ENCODE measurements around the gene TMPRSS13.
"Not testable (repeated sequence)": the region's sequence is repeated elsewhere in the genome, so short reads cannot be mapped to it uniquely, and the experiment has no call there.

The TMPRSS13 gene

DNA sequence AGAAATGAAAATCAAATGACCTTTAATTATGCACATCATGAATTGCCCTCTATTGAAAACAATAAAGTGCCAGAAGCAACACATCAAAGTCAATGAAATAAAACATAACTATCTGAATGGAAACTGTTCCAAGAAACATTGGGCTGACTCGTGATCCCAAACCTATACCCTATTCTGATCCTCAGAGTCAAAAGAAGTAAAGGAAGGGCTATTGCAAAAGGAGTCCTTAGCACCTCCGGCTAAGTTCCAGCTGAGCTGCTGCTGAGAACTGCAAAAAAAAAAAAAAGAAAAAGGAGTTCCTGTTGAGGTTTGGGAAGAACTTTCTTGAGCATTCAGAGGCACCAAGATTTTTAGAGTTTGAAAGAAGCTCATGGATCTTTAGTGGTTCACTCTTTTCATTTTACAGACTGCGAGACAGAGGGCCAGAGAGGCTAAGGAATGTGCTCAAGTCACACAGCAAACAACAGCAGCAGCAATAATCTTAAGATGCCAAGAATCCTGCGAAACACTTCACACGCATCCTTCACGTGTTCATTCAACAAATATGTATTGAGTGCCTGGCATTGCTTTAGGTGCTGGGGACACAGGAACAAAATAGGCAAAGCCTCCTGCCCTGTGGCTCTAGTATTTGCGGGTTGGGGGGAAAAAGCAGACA, 841 bp upstream of the TMPRSS13 start:
- no peak for DNase-seq (ENCODE audit: low read depth)

DNA sequence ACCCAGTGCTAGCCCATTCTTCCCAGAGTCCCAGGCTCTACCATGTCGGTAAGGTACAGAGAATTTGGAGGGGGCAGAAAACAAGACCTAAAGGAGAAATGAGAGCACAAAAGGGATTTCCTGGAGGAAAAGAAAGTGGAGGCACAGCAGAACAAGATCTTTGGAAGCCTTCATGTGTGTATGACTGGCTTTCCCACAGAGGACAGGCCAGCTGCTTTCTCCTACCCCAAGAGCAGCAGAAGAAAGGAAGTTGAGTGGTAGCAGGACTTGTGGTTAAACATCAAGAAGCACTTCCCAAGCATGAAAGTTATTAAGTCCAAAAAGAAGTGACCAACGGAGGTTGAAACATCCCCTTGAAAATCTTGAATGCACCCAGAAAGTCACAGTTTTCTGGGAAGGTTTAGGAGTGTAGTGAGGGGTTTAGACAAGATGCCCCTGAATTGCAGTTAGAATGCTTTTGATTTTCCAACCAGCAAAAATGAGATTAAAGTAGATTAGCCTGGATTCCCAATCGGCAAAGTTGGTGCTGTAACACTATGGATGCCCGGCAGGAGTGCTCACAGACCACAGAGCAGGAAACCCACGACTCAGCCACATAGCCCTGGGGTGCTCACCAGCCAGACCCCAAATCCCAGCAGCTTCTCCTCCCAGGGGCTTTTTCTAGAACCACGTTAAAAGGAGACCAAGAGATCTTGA, 608 bp downstream of the TMPRSS13 start:
- no peak for DNase-seq (ENCODE audit: low read depth)

DNA sequence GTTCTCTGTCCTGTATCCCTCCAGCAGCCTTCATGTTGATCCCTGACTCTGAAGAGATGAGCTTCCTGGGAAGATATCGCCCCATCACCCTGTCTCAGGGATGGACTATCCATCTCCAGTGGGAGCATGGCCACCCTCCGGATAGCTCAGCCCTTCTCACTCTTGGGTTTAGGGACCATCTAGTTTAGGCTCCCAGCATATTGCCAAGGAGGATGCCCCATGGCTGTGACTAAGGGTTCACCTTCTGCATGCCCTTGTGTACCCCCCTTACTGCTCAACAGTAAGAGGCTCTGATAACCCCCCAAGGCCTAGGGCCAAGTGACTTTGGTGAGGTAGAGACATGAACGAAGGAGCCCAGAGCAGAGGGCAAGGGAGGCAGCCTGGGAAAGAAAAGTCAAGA, 1.3 kb downstream of the TMPRSS13 start:
- no peak for DNase-seq (ENCODE audit: low read depth)

DNA sequence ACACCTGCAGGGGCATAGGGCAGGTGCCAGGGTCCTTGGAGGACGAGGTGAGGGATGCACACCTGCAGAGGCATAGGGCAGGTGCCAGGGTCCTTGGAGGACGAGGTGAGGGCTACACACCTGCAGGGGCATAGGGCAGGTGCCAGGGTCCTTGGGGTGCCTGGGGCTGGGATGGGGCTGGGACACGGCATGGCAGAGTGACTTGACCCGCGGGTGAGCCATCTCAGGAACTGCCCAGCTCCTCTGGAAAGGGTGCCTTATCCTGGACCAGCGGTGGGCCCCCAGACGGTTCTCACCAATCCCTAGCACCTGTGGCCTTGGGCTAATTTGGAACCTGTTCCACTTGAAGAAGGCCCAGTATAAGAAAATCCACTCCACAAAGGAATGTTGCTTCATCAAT, 3.0 kb downstream of the TMPRSS13 start:
- not testable (repeated sequence) for DNase-seq (ENCODE audit: low read depth)

DNA sequence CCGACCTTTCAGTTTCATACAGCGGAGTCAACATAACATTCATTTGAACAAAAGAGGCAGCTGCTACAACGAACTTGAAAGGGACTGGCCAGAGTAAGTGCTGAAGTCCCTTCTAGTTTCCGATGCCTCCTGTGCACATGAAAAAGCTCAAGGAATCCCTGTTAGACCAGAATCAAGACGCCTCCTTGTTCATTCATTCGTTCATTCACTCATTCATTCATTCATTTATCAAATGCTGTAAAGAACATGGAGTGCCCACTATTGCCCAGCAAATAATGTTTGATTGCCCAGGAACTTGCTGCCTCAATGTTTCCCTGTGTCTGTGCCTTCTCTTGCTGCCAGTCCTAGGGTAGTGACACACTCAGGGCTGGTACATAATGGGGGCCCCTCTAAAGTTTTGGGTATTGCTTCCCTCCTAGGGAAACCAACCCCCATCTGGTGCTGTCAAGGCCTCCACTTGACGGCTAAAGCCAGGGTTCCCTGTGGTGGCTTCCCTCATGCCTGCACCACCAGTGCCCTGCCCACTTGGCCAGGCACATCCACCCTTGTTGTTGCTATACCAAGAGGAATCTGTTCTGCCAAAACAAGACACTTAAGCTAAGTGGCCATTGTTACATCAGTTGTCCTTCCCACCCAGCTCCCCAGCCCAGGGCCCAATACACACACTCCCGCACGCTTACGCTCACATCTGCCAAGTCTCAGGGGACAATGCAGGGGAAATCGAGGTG, 3.8 kb downstream of the TMPRSS13 start:
- DNase-seq (ENCODE audit: low read depth), result no peak

DNA sequence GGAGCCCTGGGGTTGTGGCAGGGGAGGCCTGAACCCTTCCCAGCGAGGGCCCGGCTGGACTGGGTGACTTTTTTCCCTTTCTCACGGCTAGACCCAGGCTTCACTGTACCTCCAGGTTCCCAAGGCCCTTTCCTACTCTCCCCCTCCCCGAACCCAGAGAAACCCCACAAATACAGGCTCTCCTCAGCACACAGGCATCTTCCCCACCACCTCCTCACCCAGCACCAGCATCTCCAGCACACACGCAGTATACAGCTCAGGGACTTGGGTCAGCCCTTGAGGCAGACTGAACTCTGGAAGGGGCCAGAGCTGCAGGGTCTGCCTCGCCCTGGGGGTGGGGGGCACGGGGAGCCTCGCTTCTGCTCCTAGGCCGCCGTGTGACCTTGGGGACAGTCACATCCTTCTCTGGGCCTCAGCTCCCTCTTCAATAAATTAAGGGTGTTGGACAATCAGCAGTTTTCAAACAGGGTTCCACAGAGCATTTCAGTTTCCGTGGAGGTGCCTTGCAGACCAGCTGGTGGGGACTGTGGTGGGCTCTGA, 4.5 kb downstream of the TMPRSS13 start:
- DNase-seq (ENCODE audit: low read depth), result no peak

DNA sequence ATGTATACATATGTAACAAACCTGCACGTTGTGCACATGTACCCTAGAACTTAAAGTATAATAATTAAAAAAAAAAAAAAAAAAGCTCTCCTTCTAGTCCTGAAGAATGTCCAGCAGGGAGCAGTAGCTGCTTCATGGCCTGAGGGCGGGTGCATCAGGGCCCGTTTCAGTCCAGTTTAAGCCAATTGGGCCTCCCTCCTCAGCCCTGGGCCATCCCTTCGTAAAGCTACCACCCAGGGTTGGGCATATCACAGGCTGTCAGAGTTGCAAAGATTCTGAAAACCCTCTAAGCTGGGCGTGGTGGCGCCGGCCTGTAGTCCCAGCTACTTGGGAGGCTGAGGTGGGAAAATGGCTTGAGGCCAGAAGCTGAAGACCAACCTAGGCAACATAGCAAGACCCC, 5.4 kb downstream of the TMPRSS13 start:
- no peak for DNase-seq (ENCODE audit: low read depth)

DNA sequence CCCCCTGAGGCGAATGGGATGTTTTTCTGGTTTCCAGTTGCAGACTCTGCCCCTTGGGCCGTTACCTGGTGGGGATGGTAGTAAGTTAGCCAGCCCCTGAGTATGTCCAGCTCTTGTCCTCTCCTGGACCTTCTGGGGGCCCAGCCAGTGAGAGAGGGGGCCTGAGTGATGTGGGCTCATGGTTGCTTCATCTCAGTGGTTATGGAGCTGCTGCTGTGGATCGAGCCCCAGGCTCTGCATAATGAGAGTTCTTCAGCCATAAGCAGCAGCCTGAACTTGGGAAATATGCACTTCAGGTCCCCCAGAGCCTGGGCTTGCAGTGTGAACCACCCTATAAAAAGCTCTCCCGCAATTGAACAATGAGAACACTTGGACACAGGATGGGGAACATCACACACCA, 5.9 kb downstream of the TMPRSS13 start:
- no peak for DNase-seq (ENCODE audit: low read depth)

DNA sequence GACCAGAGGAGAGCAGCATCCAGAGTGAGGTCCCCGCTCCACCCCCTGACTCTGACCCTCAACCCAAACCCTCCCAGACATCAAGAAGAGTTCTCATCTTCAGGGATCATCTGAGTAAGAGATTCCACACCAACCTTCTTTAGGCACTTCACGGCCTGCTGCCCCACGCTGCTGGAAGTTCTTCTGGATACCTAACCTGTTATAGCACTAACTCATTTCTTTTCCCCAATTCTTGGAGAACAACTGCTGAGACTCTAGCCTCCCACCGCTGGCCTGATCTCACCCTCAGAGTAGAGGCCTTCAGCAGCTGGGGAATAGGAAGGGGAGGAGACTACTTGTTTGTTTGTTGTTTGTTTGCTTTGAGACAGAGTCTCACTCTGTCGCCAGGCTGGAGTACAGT, 7.3 kb downstream of the TMPRSS13 start:
- no peak for DNase-seq (ENCODE audit: low read depth)

DNA sequence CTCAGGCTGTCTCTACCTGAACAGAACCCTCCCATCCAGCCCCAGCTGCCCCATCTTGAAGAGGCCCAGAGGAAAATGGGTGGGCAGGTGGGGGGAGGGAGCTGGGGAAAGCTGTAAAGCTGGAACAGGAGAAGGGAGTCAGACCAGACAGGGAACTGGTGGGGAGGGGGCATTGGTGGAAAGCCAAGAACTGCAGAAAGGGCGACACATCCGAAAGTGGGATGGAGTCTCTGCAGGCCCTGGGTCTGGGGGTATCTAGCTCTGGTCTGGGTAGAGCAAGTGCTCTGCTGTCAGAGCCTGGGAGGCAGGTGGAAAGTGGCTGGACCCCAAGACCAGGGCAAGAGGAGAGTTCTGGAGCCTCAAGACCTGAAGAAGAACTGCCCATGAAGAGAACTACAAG, 7.7 kb downstream of the TMPRSS13 start:
- DNase-seq (ENCODE audit: low read depth), result no peak

DNA sequence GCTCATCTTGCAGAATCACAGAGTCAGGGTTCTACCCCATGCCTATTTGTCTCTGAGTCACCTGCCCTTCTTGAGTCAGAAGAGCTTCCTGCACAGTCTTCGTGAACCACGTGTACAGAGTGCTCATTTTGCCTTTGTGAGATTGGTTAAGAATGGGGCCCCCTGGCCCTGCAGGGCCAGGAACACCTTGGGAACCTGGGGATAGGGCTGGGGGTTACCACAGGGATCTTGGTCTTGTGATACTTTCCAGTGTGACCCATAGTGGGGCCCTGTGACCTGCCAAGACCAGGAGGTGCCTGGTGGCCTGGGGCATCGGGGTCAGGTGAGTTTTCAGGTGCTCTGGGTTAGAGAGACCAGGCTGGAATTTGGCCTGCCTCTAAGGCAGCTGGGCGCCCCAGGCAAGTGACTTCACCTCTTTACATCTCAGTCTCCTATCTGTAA, 9.4 kb downstream of the TMPRSS13 start:
- DNase-seq (ENCODE audit: low read depth), result no peak

DNA sequence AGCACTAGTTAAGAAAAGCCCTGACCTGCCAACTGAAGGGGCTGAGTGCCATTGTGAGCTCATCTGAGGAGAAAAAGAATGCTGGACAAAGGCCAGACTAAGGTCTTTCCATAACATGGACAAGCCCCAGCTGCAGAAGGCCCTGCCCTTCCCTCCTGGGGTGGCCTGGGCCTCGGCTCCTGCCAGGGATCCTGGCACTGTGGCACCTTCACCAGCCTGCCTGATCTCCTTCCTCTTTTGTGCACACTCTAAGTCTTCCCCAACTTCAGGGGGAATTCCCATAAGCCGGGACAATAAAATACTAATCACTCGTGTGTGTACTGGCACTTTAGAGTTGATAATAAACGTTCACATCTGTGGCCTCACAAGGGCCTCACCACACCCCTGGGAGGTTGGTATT, 9.9 kb downstream of the TMPRSS13 start:
- DNase-seq (ENCODE audit: low read depth), result no peak

DNA sequence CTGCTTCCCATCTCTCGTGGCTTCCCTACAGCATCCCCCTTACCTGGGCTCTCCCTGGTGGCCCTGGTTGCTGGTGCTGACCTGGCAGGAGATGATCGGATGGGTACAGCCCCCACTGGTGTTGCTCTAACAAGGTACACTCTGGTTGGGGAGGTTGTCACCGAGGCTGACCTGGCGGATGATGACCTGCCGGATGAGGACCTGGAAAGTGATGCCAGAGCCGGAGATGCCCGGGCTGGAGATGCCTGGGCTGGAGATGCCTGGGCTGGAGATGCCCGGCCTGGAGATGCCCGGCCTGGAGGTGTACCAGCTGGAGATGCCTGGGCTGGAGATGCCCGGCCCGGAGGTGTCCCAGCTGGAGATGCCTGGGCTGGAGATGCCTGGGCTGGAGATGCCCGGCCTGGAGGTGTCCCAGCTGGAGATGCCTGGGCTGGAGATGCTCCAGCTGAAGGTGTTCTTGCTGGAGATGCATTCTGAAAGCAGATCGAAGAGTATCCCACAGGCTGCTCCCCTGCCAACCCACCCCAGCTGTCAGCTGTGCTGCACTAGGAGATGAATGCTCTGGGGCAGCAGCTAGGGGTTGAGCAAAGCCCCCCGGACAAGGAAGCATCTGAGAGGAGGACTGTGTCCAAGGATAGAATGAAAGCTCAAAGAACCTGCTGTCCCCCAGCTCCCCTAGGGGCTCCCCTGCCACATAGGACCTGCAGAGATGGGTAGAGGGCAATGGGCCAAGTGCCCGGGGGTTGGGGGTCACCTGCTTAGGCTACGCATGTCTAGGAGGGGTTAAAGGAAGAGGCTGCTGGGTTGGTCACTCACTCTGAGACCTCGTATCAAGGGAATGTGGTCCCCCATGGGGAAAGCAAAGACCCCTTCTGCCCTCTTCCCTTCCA, 10.6 kb downstream of the TMPRSS13 start:
- no peak for DNase-seq (ENCODE audit: low read depth)

DNA sequence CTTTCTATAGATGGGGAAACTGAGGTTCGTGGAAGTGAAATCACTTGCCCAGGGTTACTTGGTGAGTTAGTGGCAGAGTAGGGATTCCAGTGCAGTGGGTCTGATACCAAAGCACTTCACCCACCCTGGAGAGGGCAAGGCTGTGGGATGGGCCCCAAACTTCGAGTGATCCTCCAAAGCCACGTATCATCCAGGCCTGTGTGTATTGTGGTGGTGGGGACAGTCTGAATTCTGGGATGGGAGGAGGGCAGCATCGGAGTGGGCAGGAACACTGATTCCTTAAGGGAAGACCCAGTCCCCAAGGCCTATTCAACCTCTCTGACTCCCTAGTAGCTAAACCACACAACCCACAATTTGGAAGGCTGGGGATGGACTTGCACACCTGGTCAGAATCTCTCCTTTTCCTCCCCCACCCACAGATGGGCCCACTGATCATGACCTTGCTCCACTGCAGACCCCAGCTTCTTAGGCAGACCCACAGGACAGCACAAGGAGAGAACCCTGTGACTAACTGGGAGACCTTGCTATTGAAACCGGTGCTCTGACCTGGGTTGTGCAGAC, 11.5 kb downstream of the TMPRSS13 start:
- DNase-seq (ENCODE audit: low read depth), result no peak

DNA sequence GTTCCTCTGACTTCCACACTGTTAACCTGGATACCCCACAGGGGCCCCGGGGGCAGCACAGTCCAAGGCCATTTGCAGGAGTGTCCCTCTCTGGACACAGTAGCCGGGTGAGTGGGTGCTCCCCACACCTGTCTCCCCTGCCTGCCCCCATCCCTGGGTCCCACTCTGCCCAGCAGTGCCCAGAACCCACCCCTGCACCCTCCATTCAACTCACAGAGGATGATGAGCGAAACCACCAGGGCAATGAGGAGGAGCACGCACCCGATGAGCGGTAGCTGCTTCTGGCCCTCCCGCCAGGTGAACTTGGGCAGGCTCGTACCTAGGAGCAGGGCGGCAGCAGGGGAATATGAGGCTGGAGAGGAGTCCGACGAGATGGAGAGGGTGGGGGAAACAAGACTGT, 12.2 kb downstream of the TMPRSS13 start:
- DNase-seq (ENCODE audit: low read depth), result no peak

DNA sequence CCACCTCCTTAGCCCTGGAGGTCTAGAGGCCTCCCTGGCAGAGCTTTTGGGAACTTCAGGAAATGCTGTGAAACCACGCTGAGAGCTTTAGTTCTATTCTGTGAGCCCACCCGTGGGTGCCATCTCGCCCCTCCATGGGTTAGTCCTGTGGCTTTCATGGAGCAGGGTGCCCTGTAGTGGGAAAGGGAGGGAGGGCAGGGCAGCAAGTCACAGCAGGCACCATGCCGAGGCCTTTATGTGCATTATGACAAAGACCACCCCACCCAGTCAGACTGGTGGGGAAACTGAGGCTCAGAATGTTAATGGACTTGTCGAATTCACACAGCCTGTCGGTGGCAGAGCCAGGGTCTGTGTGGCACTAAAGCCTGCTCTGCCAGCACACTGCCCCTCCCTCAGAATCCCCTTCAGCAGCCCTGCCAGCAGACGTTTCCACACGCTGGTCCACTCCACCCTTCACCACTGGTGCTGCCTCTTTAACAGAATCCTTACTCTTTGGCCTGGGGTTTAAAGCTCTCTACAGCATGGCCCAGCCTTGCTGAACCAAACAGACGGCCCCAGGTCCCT, 13.4 kb downstream of the TMPRSS13 start:
- DNase-seq (ENCODE audit: low read depth), result no peak

DNA sequence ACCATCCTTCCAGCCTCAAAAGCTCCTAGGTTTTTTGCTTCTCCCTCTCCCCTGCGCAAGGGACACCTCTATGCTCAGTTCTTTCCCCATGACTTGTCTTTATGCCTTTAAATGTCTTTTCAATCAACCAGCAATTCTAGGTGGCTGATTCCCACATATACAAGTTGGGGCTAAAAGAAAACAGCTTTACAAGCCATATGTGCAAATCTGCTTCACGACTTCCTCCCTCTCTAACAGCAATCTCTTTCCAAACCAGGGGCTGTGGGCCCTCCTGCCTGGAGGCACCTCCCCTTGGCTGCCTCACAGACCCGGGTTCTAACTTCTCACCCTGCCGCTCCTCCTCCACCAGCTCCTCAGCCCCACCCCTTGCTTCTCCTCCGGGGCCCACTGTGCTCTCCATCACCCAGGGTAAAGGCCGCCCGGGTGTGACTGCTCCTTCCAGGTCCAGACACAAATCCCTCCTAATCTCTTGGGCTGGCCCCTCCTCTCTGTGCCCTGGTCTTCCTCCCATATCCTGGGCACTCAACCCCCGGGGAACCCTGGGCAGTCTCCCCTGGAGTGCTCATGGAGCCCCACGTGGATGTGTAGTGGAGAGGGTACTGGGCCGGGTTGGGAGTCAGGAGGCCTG, 14.1 kb downstream of the TMPRSS13 start:
- DNase-seq (ENCODE audit: low read depth), result no peak

DNA sequence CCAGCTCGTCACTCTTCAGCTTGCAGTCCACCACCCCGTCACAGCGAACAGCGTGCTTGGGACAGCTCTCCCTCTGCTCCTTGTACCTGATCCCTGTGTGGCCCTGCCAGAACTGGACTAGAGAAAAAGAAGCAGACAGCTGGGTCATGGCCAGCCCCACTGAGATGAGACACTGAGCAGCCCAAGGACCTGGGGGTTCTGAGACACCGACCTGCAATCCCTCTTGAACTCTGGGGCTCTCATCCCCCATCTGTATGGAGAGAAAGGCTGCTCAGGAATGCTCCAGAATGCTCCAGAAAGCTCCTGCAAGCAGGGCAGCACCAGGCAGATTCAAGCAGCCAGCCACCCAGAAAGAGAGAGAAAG, 14.8 kb downstream of the TMPRSS13 start:
- no peak for DNase-seq (ENCODE audit: low read depth)

DNA sequence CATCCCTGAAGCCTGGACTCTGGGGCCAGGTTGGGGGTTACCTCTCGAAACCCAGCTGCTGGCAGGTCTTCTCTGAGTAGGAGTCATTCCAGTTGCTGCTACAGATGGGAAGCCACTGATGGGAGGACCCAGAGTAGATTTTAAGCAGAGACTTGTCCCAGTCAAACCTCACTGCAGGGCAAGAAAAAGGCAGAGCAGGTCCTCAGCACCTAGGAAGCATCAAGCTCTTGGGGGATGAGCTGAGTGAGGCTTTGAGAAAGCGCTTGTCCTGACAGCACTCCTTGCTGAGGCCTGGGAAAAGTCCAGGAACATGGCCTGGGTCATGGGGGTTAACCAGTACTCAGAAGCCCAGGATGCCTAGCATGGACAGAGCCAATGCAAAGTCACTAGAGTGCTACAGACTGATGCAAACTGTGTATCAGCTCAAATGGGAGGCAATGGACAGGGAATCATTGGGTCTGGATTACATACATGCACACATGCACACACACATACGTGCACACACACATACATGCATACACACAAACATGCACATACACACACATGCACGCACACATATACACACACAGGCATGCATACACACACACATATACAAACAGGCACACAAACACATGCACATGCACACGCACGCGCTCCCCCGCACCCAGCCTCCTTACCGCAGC, 15.3 kb downstream of the TMPRSS13 start:
- DNase-seq (ENCODE audit: low read depth), result no peak

DNA sequence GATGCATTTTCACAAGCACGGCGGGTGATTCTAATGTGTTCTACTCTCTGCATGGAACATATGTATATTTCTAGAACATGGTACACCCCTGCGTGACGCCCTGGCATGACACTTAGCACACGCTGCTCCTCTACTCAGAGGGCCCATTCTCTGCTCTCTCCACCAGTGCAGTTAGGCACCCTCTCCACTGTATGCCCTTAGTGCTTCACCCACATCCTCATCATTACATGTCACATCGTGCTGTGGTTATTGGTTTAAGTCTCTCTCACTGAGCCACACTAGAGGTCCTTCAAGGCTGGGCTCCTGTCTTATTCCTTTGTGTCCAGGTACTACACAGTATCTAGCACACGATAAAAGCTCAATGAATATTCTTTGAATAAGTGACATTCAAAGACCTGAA, 16.7 kb downstream of the TMPRSS13 start:
- DNase-seq (ENCODE audit: low read depth), result no peak

All from activated gamma-delta T cell treated with anti-CD3 and anti-CD28 coated beads, Interleukin-2, amount 50 U/mL, for 16 hours (primary cell).